Upper lobe of left lung (tissue), 4 donors: ENCODE data around the gene CCNY.

Experiments used
- POLR2A ChIP-seq, 4 donors: fragments of 450-650 bp; IDR thresholded peaks; one replicate each; pipeline ENCODE4 v1.5.1; 2016 to 2017; ENCODE audit warnings: antibody characterized with exemption in 4 of 4, mild to moderate bottlenecking in 2 of 4
- TF ChIP-seq, protein P1 (sequence below), 6 experiments: fragments of 450-650 bp in 4 of 6; fragments of 200-600 bp in 2 of 6; sonication (generic) in 2 of 6; IDR thresholded peaks; one replicate each; pipeline ENCODE4 v1.5.1; 2016 to 2019; ENCODE audit warnings: antibody characterized with exemption in 6 of 6

DNA sequence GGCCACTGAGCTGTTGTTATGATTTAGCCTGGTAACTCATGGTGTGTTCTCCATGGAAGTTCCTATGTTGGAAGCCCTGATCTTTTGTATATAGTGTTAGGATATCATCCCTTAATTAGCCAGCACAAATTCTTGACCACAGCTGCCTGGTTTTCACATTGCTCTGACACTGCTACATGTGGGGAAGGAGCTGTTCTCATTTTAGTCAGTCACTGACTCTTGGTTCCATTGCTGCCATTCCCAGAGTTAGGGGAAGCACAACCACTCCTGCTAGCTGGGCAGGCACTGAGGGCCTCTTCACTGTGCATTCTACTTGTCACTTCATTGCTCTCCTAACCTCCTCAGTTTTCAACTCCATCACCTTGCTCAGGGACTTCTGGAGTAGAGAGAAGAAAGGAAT is 170.4 kb downstream of the CCNY start:
- TF ChIP-seq, protein P1, sequence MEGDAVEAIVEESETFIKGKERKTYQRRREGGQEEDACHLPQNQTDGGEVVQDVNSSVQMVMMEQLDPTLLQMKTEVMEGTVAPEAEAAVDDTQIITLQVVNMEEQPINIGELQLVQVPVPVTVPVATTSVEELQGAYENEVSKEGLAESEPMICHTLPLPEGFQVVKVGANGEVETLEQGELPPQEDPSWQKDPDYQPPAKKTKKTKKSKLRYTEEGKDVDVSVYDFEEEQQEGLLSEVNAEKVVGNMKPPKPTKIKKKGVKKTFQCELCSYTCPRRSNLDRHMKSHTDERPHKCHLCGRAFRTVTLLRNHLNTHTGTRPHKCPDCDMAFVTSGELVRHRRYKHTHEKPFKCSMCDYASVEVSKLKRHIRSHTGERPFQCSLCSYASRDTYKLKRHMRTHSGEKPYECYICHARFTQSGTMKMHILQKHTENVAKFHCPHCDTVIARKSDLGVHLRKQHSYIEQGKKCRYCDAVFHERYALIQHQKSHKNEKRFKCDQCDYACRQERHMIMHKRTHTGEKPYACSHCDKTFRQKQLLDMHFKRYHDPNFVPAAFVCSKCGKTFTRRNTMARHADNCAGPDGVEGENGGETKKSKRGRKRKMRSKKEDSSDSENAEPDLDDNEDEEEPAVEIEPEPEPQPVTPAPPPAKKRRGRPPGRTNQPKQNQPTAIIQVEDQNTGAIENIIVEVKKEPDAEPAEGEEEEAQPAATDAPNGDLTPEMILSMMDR (IDR thresholded peaks at IDR 0.05) = no peak
- TF ChIP-seq POLR2A (IDR thresholded peaks at IDR 0.05) = no peak
